Measurements from ENCODE around the gene RFNG.

GRCh38 chr17:82021900-82022309 lies 29.7 kb downstream of the RFNG start:
- TF ChIP-seq CTCF (IDR thresholded peaks at IDR 0.05) (no peak), EZH2 (IDR thresholded peaks at IDR 0.05) (no peak)

All from neural progenitor cell (in vitro differentiated cells).